ENCODE measurements around the gene PLEKHF1. TPM values are rescaled to one million over a fixed set of nuclear protein-coding genes. Genes with fewer than 3 reads are reported as not detected.
A peak's percentile ranks its signal among the peaks of the same experiment; 100 is the strongest.

The PLEKHF1 gene
- total RNA-seq, 4 donors from 2014 or later = 4.3 to 20.8 (median 17.1) TPM

DNA sequence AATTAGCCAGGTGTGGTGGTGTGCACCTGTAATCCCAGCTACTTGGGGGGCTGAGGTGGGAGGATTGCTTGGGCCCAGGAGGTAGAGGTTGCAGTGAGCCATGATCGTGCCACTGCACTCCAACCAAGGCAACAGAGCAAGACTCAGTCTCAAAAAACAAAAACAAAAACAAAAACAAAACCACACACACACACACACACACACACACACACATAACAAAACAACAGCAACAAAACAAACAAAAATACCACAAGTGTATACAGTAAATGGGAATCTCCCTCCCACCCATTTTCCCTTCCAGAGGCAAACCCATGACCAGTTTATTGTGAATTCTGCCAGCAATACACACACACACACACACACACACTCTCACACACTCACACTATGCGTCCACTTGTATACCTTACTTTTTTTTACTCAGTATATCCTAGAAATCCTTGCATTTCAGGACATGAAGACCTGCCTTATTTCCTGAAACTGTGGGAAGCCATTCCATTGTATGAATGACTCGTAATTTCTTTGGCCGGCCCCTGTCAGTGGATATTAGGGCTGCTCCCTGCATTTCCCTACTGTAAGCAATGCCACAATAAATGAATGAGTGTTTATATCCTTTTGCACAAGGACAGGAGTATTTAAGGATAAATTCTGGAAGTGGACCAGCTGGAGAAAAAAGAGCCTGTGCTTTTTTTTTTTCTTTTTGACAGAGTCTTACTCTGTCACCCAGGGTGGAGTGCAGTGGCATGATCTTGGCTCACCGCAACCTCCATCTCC lies 6.9 kb upstream of the PLEKHF1 start:
- Histone ChIP-seq H3K4me1 (peaks cover 10 to 27% (median 14%) of the 10 kb centered on the region in 3 donors), H3K9me3 (no peaks in the 10 kb centered on the region), H3K36me3 (no peaks in the 10 kb centered on the region), H3K4me3 (no peak overlapping the region), H3K27ac (no peak overlapping the region), H3K27me3 (no peaks in the 10 kb centered on the region)
- TF ChIP-seq, protein P1, sequence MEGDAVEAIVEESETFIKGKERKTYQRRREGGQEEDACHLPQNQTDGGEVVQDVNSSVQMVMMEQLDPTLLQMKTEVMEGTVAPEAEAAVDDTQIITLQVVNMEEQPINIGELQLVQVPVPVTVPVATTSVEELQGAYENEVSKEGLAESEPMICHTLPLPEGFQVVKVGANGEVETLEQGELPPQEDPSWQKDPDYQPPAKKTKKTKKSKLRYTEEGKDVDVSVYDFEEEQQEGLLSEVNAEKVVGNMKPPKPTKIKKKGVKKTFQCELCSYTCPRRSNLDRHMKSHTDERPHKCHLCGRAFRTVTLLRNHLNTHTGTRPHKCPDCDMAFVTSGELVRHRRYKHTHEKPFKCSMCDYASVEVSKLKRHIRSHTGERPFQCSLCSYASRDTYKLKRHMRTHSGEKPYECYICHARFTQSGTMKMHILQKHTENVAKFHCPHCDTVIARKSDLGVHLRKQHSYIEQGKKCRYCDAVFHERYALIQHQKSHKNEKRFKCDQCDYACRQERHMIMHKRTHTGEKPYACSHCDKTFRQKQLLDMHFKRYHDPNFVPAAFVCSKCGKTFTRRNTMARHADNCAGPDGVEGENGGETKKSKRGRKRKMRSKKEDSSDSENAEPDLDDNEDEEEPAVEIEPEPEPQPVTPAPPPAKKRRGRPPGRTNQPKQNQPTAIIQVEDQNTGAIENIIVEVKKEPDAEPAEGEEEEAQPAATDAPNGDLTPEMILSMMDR (IDR thresholded peaks at IDR 0.05) = no peak
- intact Hi-C loops (cut with DNase I) = no loop called here
- 74 to 77% methylated on average over 4 to 5 of the region's 5 CpGs for WGBS, 2 donors
- no peak for DNase-seq

GRCh38 chr19:29660835-29661234 lies 4.4 kb upstream of the PLEKHF1 start:
- 67 to 70% methylated on average over 10 of the region's 10 CpGs for WGBS, 2 donors
- no peaks in the 10 kb centered on the region for H3K36me3 ChIP-seq
- H3K27ac ChIP-seq = peak overlapping the region in 2 of 4 donors; percentile 41 to 93
- no peak for DNase-seq
- peaks cover 24 to 51% (median 30%) of the 10 kb centered on the region in 3 donors for H3K4me1 ChIP-seq
- no peaks in the 10 kb centered on the region for H3K27me3 ChIP-seq
- no peak overlapping the region for H3K4me3 ChIP-seq
- H3K9me3 ChIP-seq = no peaks in the 10 kb centered on the region
- intact Hi-C loops (cut with DNase I) = no loop called here
- TF ChIP-seq, protein P1 (IDR thresholded peaks at IDR 0.05) = no peak
- TF ChIP-seq POLR2A (IDR thresholded peaks at IDR 0.05) = no peak

- Histone ChIP-seq H3K4me1 (peaks cover 33 to 65% (median 35%) of the 10 kb centered on the region in 3 donors), H3K27me3 (no peaks in the 10 kb centered on the region), H3K4me3 (peak overlapping the region in 1 of 4 donors; percentile 19), H3K27ac (peak overlapping the region; percentile 84 to 93 (median 89)), H3K9me3 (no peaks in the 10 kb centered on the region), H3K36me3 (no peaks in the 10 kb centered on the region)
- WGBS, 2 donors = 0 to 43% methylated on average over 1 of the region's 1 CpG
- TF ChIP-seq POLR2A (IDR thresholded peaks at IDR 0.05) = no peak
- TF ChIP-seq, protein P1 (IDR thresholded peaks at IDR 0.05) = no peak
- intact Hi-C loops (cut with DNase I) = no loop called here
- no peak for DNase-seq
These were observed 3.0 kb upstream of the PLEKHF1 start for GRCh38 chr19:29662278-29662603.

DNA sequence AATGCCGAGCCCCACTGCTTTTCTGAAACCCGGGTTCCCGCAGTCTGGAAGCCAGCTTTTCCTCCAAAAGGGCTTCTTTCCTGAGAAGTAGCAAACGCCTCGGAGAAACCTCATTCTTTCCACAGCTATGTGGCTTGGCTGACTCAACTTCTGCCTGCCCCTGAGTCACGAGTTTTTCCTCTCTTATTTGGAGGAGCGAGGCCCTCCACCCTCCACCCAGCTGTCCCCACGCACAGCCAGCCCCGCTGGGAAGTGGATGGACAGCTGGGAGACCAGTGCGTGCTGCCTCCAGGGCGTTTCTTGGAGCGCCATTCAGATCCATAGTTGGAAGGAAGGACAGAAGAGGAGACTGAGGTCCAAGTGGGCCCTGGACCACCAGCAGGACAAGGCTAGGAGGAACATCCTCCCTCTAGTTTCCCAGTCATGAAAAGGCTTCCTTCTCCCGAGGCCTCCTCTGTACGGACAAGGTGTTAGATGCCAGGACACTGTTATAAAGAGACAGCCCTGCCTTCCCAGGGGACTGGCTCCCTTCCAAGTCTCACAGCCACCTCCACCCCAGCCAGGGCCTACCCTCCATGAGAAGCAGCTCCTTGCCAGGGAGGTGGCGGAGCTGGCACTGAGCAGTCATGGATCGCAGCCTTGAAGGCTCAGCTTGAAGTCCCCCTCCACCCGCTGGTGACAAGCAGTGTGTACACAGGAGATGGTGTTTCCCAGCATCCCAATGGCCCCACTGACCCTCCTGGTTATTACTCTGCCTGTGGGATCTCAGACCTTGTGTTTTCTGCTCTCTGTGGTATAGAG lies 2.5 kb upstream of the PLEKHF1 start:
- H3K36me3 ChIP-seq = no peaks in the 10 kb centered on the region
- no peaks in the 10 kb centered on the region for H3K9me3 ChIP-seq
- H3K27me3 ChIP-seq = no peaks in the 10 kb centered on the region
- peak overlapping the region in 1 of 4 donors; percentile 19 for H3K4me3 ChIP-seq
- H3K27ac ChIP-seq = peak overlapping the region; percentile 84 to 93 (median 89)
- intact Hi-C loops (cut with DNase I) = no loop called here
- peak in 2 of 4 donors; percentile 12 to 45 for TF ChIP-seq POLR2A (IDR thresholded peaks at IDR 0.05)
- TF ChIP-seq, protein P1 (IDR thresholded peaks at IDR 0.05) = no peak
- 17 to 35% methylated on average over 8 to 9 of the region's 17 CpGs for WGBS, 2 donors
- peaks cover 36 to 71% (median 40%) of the 10 kb centered on the region in 3 donors for H3K4me1 ChIP-seq
- DNase-seq = no peak
